Neural cell (in vitro differentiated cells): Measurements from ENCODE around the gene SLC12A7.

Experiments used
- EP300 ChIP-seq: fragments of 450-650 bp; conservative IDR thresholded peaks from 2 replicates; pipeline ENCODE4 v1.6.1; 2014; ENCODE audit warnings: antibody characterized with exemption, mild to moderate bottlenecking, moderate library complexity; ENCODE audit not compliant: poor library complexity, severe bottlenecking
- POLR2AphosphoS5 ChIP-seq: IDR thresholded peaks from 2 replicates; pipeline ENCODE4 v1.6.1; 2012
- TAF1 ChIP-seq: IDR thresholded peaks from 2 replicates; pipeline ENCODE4 v1.6.1; 2012; ENCODE audit warnings: low read depth
- TF ChIP-seq, protein P1 (sequence below): fragments of 450-650 bp; IDR thresholded peaks from 2 replicates; pipeline ENCODE4 v1.5.1; 2014; ENCODE audit warnings: antibody characterized with exemption, mild to moderate bottlenecking, moderate library complexity; ENCODE audit not compliant: poor library complexity, severe bottlenecking

DNA sequence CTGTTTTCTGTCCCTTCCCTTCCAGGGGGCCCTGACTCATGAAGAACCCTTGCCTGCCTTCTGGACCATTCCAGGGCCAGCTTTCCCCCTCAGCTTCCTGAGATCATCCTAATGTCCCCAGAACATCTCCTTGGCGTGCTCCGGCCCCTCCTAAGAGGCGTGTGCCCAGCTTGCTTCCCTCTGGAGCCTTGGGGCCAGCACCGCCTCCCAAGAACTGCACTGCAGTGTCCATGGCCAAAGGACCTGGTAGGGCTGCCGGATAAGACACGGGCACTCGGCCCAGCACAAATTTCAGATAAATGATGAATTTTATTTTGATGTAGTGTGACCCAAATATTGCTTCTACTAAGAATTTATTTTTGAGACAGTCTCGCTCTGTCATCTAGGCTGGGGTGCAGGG lies 20.7 kb upstream of the SLC12A7 start:
- no peak for TF ChIP-seq EP300
- TF ChIP-seq TAF1 = no peak
- TF ChIP-seq POLR2AphosphoS5 = no peak
- TF ChIP-seq, protein P1, sequence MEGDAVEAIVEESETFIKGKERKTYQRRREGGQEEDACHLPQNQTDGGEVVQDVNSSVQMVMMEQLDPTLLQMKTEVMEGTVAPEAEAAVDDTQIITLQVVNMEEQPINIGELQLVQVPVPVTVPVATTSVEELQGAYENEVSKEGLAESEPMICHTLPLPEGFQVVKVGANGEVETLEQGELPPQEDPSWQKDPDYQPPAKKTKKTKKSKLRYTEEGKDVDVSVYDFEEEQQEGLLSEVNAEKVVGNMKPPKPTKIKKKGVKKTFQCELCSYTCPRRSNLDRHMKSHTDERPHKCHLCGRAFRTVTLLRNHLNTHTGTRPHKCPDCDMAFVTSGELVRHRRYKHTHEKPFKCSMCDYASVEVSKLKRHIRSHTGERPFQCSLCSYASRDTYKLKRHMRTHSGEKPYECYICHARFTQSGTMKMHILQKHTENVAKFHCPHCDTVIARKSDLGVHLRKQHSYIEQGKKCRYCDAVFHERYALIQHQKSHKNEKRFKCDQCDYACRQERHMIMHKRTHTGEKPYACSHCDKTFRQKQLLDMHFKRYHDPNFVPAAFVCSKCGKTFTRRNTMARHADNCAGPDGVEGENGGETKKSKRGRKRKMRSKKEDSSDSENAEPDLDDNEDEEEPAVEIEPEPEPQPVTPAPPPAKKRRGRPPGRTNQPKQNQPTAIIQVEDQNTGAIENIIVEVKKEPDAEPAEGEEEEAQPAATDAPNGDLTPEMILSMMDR = no peak
